MM.1S (cell line): ENCODE data around the gene CSRP3.
"Not testable (repeated sequence)": the region's sequence is repeated elsewhere in the genome, so short reads cannot be mapped to it uniquely, and the experiment has no call there.

ENCODE experiments used
- DNase-seq: peaks from one replicate; pipeline ENCODE4 v3.0.0-alpha.2; 2015
- H2AFZ ChIP-seq: fragments of 300-600 bp; sonication (generic); 2 replicates; pipeline ENCODE4 v1.6.0; 2016; ENCODE audit warnings: antibody characterized with exemption, low read length
- H3F3A ChIP-seq: fragments of 300-600 bp; sonication (generic); 2 replicates; pipeline ENCODE4 v1.6.1; 2016; ENCODE audit warnings: mild to moderate bottlenecking, antibody characterized with exemption, low read length, moderate library complexity, mixed read lengths; ENCODE audit not compliant: insufficient read depth
- H3K27ac ChIP-seq: fragments of 300-600 bp; sonication (generic); 2 replicates; pipeline ENCODE4 v1.5.1; 2016; ENCODE audit warnings: mild to moderate bottlenecking, low read length
- H3K27me3 ChIP-seq: fragments of 300-600 bp; sonication (generic); replicated peaks from 2 replicates; pipeline ENCODE4 v1.6.0; 2016; ENCODE audit warnings: low read length; ENCODE audit not compliant: insufficient read depth
- H3K36me3 ChIP-seq: fragments of 300-600 bp; sonication (generic); replicated peaks from 2 replicates; pipeline ENCODE4 v1.6.1; 2016; ENCODE audit warnings: mild to moderate bottlenecking, low read length, mixed read lengths; ENCODE audit not compliant: insufficient read depth
- H3K4me1 ChIP-seq: fragments of 300-600 bp; sonication (generic); 2 replicates; pipeline ENCODE4 v1.6.1; 2016; ENCODE audit warnings: low read length, mixed read lengths
- H3K4me2 ChIP-seq: fragments of 300-600 bp; sonication (generic); 2 replicates; pipeline ENCODE4 v1.6.0; 2016; ENCODE audit warnings: low read depth, low read length
- H3K4me3 ChIP-seq: fragments of 300-600 bp; sonication (generic); 2 replicates; pipeline ENCODE4 v1.5.1; 2016; ENCODE audit warnings: low read length, mixed read lengths
- H3K79me2 ChIP-seq: fragments of 300-600 bp; sonication (generic); 2 replicates; pipeline ENCODE4 v1.6.1; 2016; ENCODE audit warnings: mixed run types, low read length, mixed read lengths
- H3K9ac ChIP-seq: fragments of 300-600 bp; sonication (generic); 2 replicates; pipeline ENCODE4 v1.6.1; 2016; ENCODE audit warnings: low read length, mixed read lengths
- H3K9me2 ChIP-seq: fragments of 300-600 bp; sonication (generic); replicated peaks from 2 replicates; pipeline ENCODE4 v1.6.1; 2016; ENCODE audit warnings: mild to moderate bottlenecking, low read length, mixed read lengths; ENCODE audit not compliant: insufficient read depth
- H3K9me3 ChIP-seq: fragments of 300-600 bp; sonication (generic); replicated peaks from 2 replicates; pipeline ENCODE4 v1.6.1; 2016; ENCODE audit warnings: mild to moderate bottlenecking, low read length, mixed read lengths; ENCODE audit not compliant: insufficient read depth
- H4K20me1 ChIP-seq: fragments of 300-600 bp; sonication (generic); 2 replicates; pipeline ENCODE4 v1.6.1; 2016; ENCODE audit warnings: mild to moderate bottlenecking, low read length, moderate library complexity, mixed read lengths; ENCODE audit not compliant: insufficient read depth
- EZH2 ChIP-seq: fragments of 300-600 bp; sonication (generic); optimal IDR thresholded peaks from 2 replicates; pipeline ENCODE3; 2017; ENCODE audit warnings: low read depth, mild to moderate bottlenecking, antibody characterized with exemption, low read length, mixed read lengths
- EZH2phosphoT487 ChIP-seq: fragments of 300-600 bp; sonication (generic); IDR thresholded peaks from 2 replicates; pipeline ENCODE4 v1.6.1; 2018; ENCODE audit warnings: antibody characterized with exemption, low read length
- TF ChIP-seq, protein P1 (sequence below): fragments of 300-600 bp; sonication (generic); IDR thresholded peaks from 2 replicates; pipeline ENCODE4 v1.5.1; 2016; ENCODE audit warnings: antibody characterized with exemption, low read length, mixed read lengths

The CSRP3 gene

DNA sequence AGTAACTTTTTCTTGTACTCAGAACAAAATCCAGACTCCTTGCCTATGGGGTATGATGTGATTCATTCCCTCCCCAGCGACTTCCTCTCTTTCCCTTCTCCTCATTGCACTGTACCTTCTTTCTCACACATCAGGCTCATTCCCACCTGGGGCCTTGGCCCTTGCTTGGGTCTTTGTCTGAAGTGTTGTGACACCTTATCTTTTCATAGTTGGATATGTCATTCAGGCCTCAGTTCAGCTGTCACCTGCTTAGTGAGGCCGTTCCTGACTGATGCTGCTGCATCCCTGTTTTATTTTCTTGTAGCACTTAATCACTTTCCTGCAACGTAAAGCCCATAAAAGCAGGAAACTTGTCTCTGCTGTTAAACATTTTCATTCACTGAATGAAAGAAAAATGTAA, 44.9 kb downstream of the CSRP3 start:
- Histone ChIP-seq H3K27me3 (no peaks in the 10 kb centered on the region), H3K79me2 (no peaks in the 10 kb centered on the region), H3K27ac (no peak overlapping the region), H3K9ac (no peak overlapping the region), H3K9me3 (no peaks in the 10 kb centered on the region), H3K4me1 (no peaks in the 10 kb centered on the region), H2AFZ (no peak overlapping the region), H3K4me2 (no peak overlapping the region), H3K4me3 (no peak overlapping the region), H3K36me3 (no peaks in the 10 kb centered on the region), H3K9me2 (no peaks in the 10 kb centered on the region), H4K20me1 (no peaks in the 10 kb centered on the region), H3F3A (no peaks in the 10 kb centered on the region)
- DNase-seq = no peak
- TF ChIP-seq, protein P1, sequence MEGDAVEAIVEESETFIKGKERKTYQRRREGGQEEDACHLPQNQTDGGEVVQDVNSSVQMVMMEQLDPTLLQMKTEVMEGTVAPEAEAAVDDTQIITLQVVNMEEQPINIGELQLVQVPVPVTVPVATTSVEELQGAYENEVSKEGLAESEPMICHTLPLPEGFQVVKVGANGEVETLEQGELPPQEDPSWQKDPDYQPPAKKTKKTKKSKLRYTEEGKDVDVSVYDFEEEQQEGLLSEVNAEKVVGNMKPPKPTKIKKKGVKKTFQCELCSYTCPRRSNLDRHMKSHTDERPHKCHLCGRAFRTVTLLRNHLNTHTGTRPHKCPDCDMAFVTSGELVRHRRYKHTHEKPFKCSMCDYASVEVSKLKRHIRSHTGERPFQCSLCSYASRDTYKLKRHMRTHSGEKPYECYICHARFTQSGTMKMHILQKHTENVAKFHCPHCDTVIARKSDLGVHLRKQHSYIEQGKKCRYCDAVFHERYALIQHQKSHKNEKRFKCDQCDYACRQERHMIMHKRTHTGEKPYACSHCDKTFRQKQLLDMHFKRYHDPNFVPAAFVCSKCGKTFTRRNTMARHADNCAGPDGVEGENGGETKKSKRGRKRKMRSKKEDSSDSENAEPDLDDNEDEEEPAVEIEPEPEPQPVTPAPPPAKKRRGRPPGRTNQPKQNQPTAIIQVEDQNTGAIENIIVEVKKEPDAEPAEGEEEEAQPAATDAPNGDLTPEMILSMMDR = no peak
- no peak for TF ChIP-seq EZH2phosphoT487
- no peak for TF ChIP-seq EZH2

- TF ChIP-seq EZH2phosphoT487 (no peak), EZH2 (no peak)
- TF ChIP-seq, protein P1 = no peak
- Histone ChIP-seq H3K79me2 (no peaks in the 10 kb centered on the region), H3K9me3 (no peaks in the 10 kb centered on the region), H3K4me3 (no peak overlapping the region), H3K9me2 (no peaks in the 10 kb centered on the region), H3K27me3 (no peaks in the 10 kb centered on the region), H3K4me2 (no peak overlapping the region), H3F3A (no peaks in the 10 kb centered on the region), H3K4me1 (no peaks in the 10 kb centered on the region), H3K36me3 (no peaks in the 10 kb centered on the region; the same call in 1 of the 2 replicates), H3K9ac (no peak overlapping the region), H2AFZ (no peak overlapping the region), H4K20me1 (no peaks in the 10 kb centered on the region), H3K27ac (no peak overlapping the region)
- DNase-seq = no peak
Observed at GRCh38 chr11:19145319-19145718, 56.5 kb downstream of the CSRP3 start.

DNA sequence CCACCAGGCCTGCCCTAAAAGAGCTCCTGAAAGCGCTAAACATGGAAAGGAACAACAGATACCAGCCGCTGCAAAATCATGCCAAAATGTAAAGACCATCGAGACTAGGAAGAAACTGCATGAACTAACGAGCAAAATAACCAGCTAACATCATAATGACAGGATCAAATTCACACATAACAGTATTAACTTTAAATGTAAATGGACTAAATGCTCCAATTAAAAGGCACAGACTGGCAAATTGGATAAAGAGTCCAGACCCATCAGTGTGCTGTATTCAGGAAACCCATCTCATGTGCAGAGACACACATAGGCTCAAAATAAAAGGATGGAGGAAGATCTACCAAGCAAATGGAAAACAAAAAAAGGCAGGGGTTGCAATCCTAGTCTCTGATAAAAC, 64.9 kb downstream of the CSRP3 start:
- not testable (repeated sequence) for H3K9ac ChIP-seq, H3K9me3 ChIP-seq, H3K4me3 ChIP-seq, H3K9me2 ChIP-seq, H3K27me3 ChIP-seq, H3K4me2 ChIP-seq, H3F3A ChIP-seq, H3K4me1 ChIP-seq, H3K27ac ChIP-seq, H3K79me2 ChIP-seq, DNase-seq, H2AFZ ChIP-seq, H4K20me1 ChIP-seq
- peaks cover 10% of the 10 kb centered on the region for H3K36me3 ChIP-seq

DNA sequence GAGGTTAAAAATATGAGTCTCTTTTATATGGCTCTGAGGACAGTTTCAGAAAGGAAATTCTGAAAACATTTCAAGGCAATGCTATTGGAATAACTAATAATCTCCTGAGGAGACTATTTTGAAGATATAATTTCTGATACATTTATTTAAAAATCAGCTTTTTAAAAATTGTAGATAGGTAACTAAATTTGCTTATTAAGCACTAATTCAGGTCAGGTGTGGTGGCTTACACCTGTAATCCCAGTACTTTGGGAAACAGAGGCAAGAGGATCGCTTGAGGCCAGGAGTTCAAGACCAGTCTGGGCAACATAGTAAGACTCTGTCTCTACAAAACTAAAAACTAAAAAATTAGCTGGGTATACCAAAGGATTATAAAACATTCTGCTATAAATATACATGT, 67.8 kb downstream of the CSRP3 start:
- H2AFZ ChIP-seq = no peak overlapping the region
- TF ChIP-seq, protein P1 = no peak
- TF ChIP-seq EZH2phosphoT487 = no peak
- TF ChIP-seq EZH2 = no peak
- no peaks in the 10 kb centered on the region for H3K27me3 ChIP-seq
- H3K79me2 ChIP-seq = peaks cover 14% of the 10 kb centered on the region
- H3K9me2 ChIP-seq = no peaks in the 10 kb centered on the region
- no peak overlapping the region for H3K4me2 ChIP-seq
- no peak overlapping the region for H3K9ac ChIP-seq
- no peak overlapping the region for H3K4me3 ChIP-seq
- DNase-seq = no peak
- H3K9me3 ChIP-seq = no peaks in the 10 kb centered on the region
- H3K27ac ChIP-seq = no peak overlapping the region
- H3F3A ChIP-seq = no peaks in the 10 kb centered on the region
- peaks cover 10% of the 10 kb centered on the region for H3K36me3 ChIP-seq
- no peaks in the 10 kb centered on the region for H3K4me1 ChIP-seq
- no peaks in the 10 kb centered on the region for H4K20me1 ChIP-seq
